Fibroblast of lung (primary cell): ENCODE data around the gene TBPL2. TPM values are rescaled to one million over a fixed set of nuclear protein-coding genes. Genes with fewer than 3 reads are reported as not detected.

Source experiments
- DNase-seq, 2 donors: peaks; one replicate each; pipeline versions ENCODE4 v3.0.0 to v3.0.0-alpha.2; 2010; ENCODE audit warnings: low read depth in 2 of 2
- H2AFZ ChIP-seq: 2 replicates; pipeline ENCODE4 v1.5.1; 2012; ENCODE audit warnings: low read length, control low read depth, inconsistent platforms
- H3K27ac ChIP-seq: 2 replicates; pipeline ENCODE4 v1.5.1; 2011; ENCODE audit warnings: low read length, control low read depth; ENCODE audit not compliant: insufficient read depth
- H3K27me3 ChIP-seq: 2 replicates; pipeline ENCODE4 v1.5.1; 2011; ENCODE audit warnings: mild to moderate bottlenecking, low read length; ENCODE audit not compliant: control insufficient read depth, insufficient read depth
- H3K36me3 ChIP-seq: 2 replicates; pipeline ENCODE4 v1.5.1; 2011; ENCODE audit warnings: low read length; ENCODE audit not compliant: control insufficient read depth, insufficient read depth
- H3K4me1 ChIP-seq: 2 replicates; pipeline ENCODE4 v1.5.1; 2011; ENCODE audit warnings: low read length; ENCODE audit not compliant: control insufficient read depth, insufficient read depth; ENCODE audit errors: extremely low read depth
- H3K4me2 ChIP-seq: 2 replicates; pipeline ENCODE4 v1.5.1; 2011; ENCODE audit warnings: low read length, control low read depth; ENCODE audit not compliant: insufficient read depth; ENCODE audit errors: extremely low read depth
- H3K4me3 ChIP-seq, 4 experiments: fragments of 200-600 bp in 1 of 4; sonication (generic) in 1 of 4; replicated peaks in 1 of 4; 2 replicates each; pipeline ENCODE4 v1.5.1; 2011 to 2016; ENCODE audit warnings: low read length in 4 of 4, low read depth in 3 of 4, mild to moderate bottlenecking in 3 of 4, control low read depth in 2 of 4, inconsistent platforms in 1 of 4, mixed read lengths in 1 of 4; ENCODE audit not compliant: insufficient read depth in 1 of 4; ENCODE audit errors: control extremely low read depth in 1 of 4
- H3K79me2 ChIP-seq: 2 replicates; pipeline ENCODE4 v1.5.1; 2012; ENCODE audit warnings: mild to moderate bottlenecking, low read length, inconsistent platforms; ENCODE audit not compliant: control insufficient read depth, insufficient read depth
- H3K9ac ChIP-seq: 2 replicates; pipeline ENCODE4 v1.5.1; 2011; ENCODE audit warnings: mild to moderate bottlenecking, low read length, control low read depth; ENCODE audit not compliant: insufficient read depth
- H3K9me3 ChIP-seq: 2 replicates; pipeline ENCODE4 v1.5.1; 2012; ENCODE audit warnings: low read depth, low read length; ENCODE audit not compliant: control insufficient read depth, insufficient read depth
- H4K20me1 ChIP-seq: 2 replicates; pipeline ENCODE4 v1.5.1; 2011; ENCODE audit warnings: low read length; ENCODE audit not compliant: control insufficient read depth, insufficient read depth; ENCODE audit errors: extremely low read depth
- CTCF ChIP-seq, 2 donors: IDR thresholded peaks in 1 of 2; conservative IDR thresholded peaks in 1 of 2; 1 replicate in 1 of 2; 2 replicates in 1 of 2; pipeline ENCODE4 v1.5.1; 2011 to 2012; ENCODE audit warnings: low read length in 2 of 2, control low read depth in 1 of 2, inconsistent platforms in 1 of 2, low read depth in 1 of 2, mild to moderate bottlenecking in 1 of 2
- EZH2 ChIP-seq: IDR thresholded peaks from 2 replicates; pipeline ENCODE4 v1.5.1; 2012; ENCODE audit warnings: low read length, control low read depth, mild to moderate bottlenecking; ENCODE audit errors: missing control alignments
- polyA plus RNA-seq, 2 donors: library from polyadenylated mRNA; depleted of rRNA in 1 of 2; stranded (reverse) in 1 of 2; unstranded in 1 of 2; fragments of >200 nt; gene quantifications; 2 replicates each; pipeline ENCODE4 v1.2.1, GENCODE V29; 2011 to 2012; ENCODE audit warnings: missing spikeins in 1 of 2
- total RNA-seq: library from RNA; depleted of rRNA; stranded (reverse); fragments of >200 nt; gene quantifications from 2 replicates; pipeline ENCODE4 v1.2.1, GENCODE V29; 2014

The TBPL2 gene
- total and polyA plus RNA-seq, 2 donors (not counting 1 experiment from before 2014, with no cell fraction given) = not detected

GRCh38 chr14:55451950-55452349 is 11.5 kb upstream of the TBPL2 start:
- H3K4me2 ChIP-seq = no peak overlapping the region
- H3K4me3 ChIP-seq = no peak overlapping the region
- TF ChIP-seq EZH2 = no peak
- TF ChIP-seq CTCF (conservative IDR thresholded peaks at IDR 0.05 in 1 of 2, IDR thresholded peaks at IDR 0.05 in 1 of 2; ENCODE audit: low read depth in 1 of 2, low read length in 2 of 2) = no peak
- no peaks in the 10 kb centered on the region for H3K27me3 ChIP-seq
- no peak overlapping the region for H3K27ac ChIP-seq
- no peaks in the 10 kb centered on the region for H3K9me3 ChIP-seq
- no peaks in the 10 kb centered on the region for H3K36me3 ChIP-seq
- H3K4me1 ChIP-seq = peaks cover 19% of the 10 kb centered on the region
- no peaks in the 10 kb centered on the region for H4K20me1 ChIP-seq
- H2AFZ ChIP-seq = no peak overlapping the region
- H3K79me2 ChIP-seq = no peaks in the 10 kb centered on the region
- H3K9ac ChIP-seq = no peak overlapping the region
- no peak for DNase-seq

GRCh38 chr14:55451398-55451797 is 11.0 kb upstream of the TBPL2 start:
- Histone ChIP-seq H2AFZ (no peak overlapping the region), H3K36me3 (no peaks in the 10 kb centered on the region), H3K27me3 (no peaks in the 10 kb centered on the region), H3K79me2 (no peaks in the 10 kb centered on the region), H3K9me3 (no peaks in the 10 kb centered on the region), H3K9ac (no peak overlapping the region), H3K4me2 (no peak overlapping the region), H3K4me1 (peaks cover 24% of the 10 kb centered on the region), H3K27ac (no peak overlapping the region), H4K20me1 (no peaks in the 10 kb centered on the region), H3K4me3 (no peak overlapping the region)
- TF ChIP-seq CTCF (conservative IDR thresholded peaks at IDR 0.05 in 1 of 2, IDR thresholded peaks at IDR 0.05 in 1 of 2; ENCODE audit: low read depth in 1 of 2, low read length in 2 of 2) (no peak), EZH2 (no peak)
- no peak for DNase-seq

GRCh38 chr14:55450987-55451386 is 10.6 kb upstream of the TBPL2 start:
- H3K4me2 ChIP-seq = no peak overlapping the region
- TF ChIP-seq EZH2 (no peak), CTCF (conservative IDR thresholded peaks at IDR 0.05 in 1 of 2, IDR thresholded peaks at IDR 0.05 in 1 of 2; ENCODE audit: low read depth in 1 of 2, low read length in 2 of 2) (no peak)
- H3K4me3 ChIP-seq = no peak overlapping the region
- no peaks in the 10 kb centered on the region for H3K9me3 ChIP-seq
- no peak overlapping the region for H2AFZ ChIP-seq
- DNase-seq = no peak
- no peaks in the 10 kb centered on the region for H3K36me3 ChIP-seq
- no peaks in the 10 kb centered on the region for H4K20me1 ChIP-seq
- H3K4me1 ChIP-seq = peaks cover 24% of the 10 kb centered on the region
- no peaks in the 10 kb centered on the region for H3K79me2 ChIP-seq
- no peak overlapping the region for H3K27ac ChIP-seq
- H3K9ac ChIP-seq = no peak overlapping the region
- no peaks in the 10 kb centered on the region for H3K27me3 ChIP-seq
